Liver (tissue), 3 donors: ENCODE measurements around the gene SERINC4.

Source experiments
- FOXA1 ChIP-seq: IDR thresholded peaks from 2 replicates; pipeline ENCODE4 v1.6.1; 2016; ENCODE audit warnings: antibody characterized with exemption
- TAF1 ChIP-seq: conservative IDR thresholded peaks from 2 replicates; pipeline ENCODE4 v1.6.1; 2016; ENCODE audit warnings: antibody characterized with exemption, mild to moderate bottlenecking
- TF ChIP-seq, protein P1 (sequence below): fragments of 150-350 bp; IDR thresholded peaks from 2 replicates; pipeline ENCODE4 v1.5.1; 2017; ENCODE audit warnings: improper control_type of control experiment, low read depth, low read length; ENCODE audit not compliant: missing input control
- TF ChIP-seq, protein P2 (sequence below): IDR thresholded peaks from 2 replicates; pipeline ENCODE4 v1.6.1; 2016; ENCODE audit warnings: antibody characterized with exemption
- TF ChIP-seq, protein P3 (sequence below): IDR thresholded peaks from 2 replicates; pipeline ENCODE4 v1.6.1; 2016; ENCODE audit warnings: antibody characterized with exemption, mild to moderate bottlenecking
- donor health status: healthy.
- donor health status: healthy.

DNA sequence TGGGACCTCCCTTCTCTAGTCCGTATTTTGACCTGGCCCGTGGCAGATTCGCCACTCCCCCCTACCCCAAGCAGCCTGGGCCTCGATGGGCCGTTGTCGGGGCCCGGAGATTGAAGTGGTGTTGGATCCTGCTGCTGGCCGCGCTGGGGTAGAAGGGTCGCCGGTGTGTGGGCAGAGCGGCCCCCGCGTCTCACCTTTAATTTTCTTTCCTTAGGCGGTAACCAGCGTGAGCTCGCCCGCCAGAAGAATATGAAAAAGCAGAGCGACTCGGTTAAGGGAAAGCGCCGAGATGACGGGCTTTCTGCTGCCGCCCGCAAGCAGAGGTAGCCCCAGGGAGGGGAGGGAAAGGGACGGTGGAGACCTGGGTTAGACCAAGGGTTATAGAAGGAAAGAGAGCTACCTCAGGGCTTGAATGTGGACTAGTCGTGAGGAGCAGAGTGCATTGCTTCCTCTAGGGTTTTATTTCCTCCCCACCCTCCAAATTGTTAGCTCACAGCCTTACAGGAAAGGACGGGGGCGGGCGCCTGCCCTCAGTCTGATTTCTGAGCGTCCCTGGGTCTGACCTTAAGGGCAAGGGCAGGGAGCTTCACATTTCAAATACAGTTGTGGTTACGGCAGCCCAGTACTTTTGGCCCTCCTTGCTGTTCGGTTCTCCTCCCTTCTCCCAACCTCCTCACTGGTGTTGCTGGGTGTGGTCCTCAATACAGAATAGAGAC lies 7.1 kb downstream of the SERINC4 start:
- TF ChIP-seq, protein P1, sequence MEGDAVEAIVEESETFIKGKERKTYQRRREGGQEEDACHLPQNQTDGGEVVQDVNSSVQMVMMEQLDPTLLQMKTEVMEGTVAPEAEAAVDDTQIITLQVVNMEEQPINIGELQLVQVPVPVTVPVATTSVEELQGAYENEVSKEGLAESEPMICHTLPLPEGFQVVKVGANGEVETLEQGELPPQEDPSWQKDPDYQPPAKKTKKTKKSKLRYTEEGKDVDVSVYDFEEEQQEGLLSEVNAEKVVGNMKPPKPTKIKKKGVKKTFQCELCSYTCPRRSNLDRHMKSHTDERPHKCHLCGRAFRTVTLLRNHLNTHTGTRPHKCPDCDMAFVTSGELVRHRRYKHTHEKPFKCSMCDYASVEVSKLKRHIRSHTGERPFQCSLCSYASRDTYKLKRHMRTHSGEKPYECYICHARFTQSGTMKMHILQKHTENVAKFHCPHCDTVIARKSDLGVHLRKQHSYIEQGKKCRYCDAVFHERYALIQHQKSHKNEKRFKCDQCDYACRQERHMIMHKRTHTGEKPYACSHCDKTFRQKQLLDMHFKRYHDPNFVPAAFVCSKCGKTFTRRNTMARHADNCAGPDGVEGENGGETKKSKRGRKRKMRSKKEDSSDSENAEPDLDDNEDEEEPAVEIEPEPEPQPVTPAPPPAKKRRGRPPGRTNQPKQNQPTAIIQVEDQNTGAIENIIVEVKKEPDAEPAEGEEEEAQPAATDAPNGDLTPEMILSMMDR, result peak; percentile 15
- TF ChIP-seq, protein P2, sequence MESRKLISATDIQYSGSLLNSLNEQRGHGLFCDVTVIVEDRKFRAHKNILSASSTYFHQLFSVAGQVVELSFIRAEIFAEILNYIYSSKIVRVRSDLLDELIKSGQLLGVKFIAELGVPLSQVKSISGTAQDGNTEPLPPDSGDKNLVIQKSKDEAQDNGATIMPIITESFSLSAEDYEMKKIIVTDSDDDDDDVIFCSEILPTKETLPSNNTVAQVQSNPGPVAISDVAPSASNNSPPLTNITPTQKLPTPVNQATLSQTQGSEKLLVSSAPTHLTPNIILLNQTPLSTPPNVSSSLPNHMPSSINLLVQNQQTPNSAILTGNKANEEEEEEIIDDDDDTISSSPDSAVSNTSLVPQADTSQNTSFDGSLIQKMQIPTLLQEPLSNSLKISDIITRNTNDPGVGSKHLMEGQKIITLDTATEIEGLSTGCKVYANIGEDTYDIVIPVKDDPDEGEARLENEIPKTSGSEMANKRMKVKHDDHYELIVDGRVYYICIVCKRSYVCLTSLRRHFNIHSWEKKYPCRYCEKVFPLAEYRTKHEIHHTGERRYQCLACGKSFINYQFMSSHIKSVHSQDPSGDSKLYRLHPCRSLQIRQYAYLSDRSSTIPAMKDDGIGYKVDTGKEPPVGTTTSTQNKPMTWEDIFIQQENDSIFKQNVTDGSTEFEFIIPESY, result no peak
- TF ChIP-seq TAF1 (no peak), FOXA1 (no peak)
- TF ChIP-seq, protein P3, sequence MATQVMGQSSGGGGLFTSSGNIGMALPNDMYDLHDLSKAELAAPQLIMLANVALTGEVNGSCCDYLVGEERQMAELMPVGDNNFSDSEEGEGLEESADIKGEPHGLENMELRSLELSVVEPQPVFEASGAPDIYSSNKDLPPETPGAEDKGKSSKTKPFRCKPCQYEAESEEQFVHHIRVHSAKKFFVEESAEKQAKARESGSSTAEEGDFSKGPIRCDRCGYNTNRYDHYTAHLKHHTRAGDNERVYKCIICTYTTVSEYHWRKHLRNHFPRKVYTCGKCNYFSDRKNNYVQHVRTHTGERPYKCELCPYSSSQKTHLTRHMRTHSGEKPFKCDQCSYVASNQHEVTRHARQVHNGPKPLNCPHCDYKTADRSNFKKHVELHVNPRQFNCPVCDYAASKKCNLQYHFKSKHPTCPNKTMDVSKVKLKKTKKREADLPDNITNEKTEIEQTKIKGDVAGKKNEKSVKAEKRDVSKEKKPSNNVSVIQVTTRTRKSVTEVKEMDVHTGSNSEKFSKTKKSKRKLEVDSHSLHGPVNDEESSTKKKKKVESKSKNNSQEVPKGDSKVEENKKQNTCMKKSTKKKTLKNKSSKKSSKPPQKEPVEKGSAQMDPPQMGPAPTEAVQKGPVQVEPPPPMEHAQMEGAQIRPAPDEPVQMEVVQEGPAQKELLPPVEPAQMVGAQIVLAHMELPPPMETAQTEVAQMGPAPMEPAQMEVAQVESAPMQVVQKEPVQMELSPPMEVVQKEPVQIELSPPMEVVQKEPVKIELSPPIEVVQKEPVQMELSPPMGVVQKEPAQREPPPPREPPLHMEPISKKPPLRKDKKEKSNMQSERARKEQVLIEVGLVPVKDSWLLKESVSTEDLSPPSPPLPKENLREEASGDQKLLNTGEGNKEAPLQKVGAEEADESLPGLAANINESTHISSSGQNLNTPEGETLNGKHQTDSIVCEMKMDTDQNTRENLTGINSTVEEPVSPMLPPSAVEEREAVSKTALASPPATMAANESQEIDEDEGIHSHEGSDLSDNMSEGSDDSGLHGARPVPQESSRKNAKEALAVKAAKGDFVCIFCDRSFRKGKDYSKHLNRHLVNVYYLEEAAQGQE, result no peak
